ENCODE data around the gene CTRB1. TPM values are rescaled to one million over a fixed set of nuclear protein-coding genes. Genes with fewer than 3 reads are reported as not detected.
"Not testable (repeated sequence)": the region's sequence is repeated elsewhere in the genome, so short reads cannot be mapped to it uniquely, and the experiment has no call there.

The CTRB1 gene
- polyA plus RNA-seq, 1 donor: not detected

- no peaks in the 10 kb centered on the region for H3K36me3 ChIP-seq (ENCODE audit: control insufficient read depth, insufficient read depth, low read length)
- H3K9me3 ChIP-seq (ENCODE audit: control insufficient read depth, low read depth, low read length): no peaks in the 10 kb centered on the region
- H3K4me3 ChIP-seq (ENCODE audit: low read length): no peak overlapping the region
- no peak for DNase-seq
- no CpG with 5 or more reads among the region's 6 CpGs for WGBS (ENCODE audit: insufficient coverage, low lambda C conversion rate)
- no peaks in the 10 kb centered on the region for H3K27me3 ChIP-seq (ENCODE audit: control insufficient read depth, insufficient read depth, low read length)
- H3K27ac ChIP-seq (ENCODE audit: low read length): no peak overlapping the region
- H3K4me1 ChIP-seq (ENCODE audit: control insufficient read depth, insufficient read depth, low read length): no peaks in the 10 kb centered on the region
Measured at GRCh38 chr16:75204410-75204758, 14.4 kb upstream of the CTRB1 start.

GRCh38 chr16:75204905-75205304 lies 13.9 kb upstream of the CTRB1 start:
- WGBS (ENCODE audit: insufficient coverage, low lambda C conversion rate): no CpG with 5 or more reads among the region's 20 CpGs

GRCh38 chr16:75205438-75205837 lies 13.3 kb upstream of the CTRB1 start:
- WGBS (ENCODE audit: insufficient coverage, low lambda C conversion rate): no CpG with 5 or more reads among the region's 19 CpGs
- not testable (repeated sequence) for H3K27me3 ChIP-seq (ENCODE audit: control insufficient read depth, insufficient read depth, low read length); DNase-seq; H3K9me3 ChIP-seq (ENCODE audit: control insufficient read depth, low read depth, low read length); H3K27ac ChIP-seq (ENCODE audit: low read length); H3K4me1 ChIP-seq (ENCODE audit: control insufficient read depth, insufficient read depth, low read length); H3K4me3 ChIP-seq (ENCODE audit: low read length); H3K36me3 ChIP-seq (ENCODE audit: control insufficient read depth, insufficient read depth, low read length)

More at GRCh38 chr16:75204905-75205304, 13.9 kb upstream of the CTRB1 start:
- not testable (repeated sequence) for DNase-seq; H3K4me1 ChIP-seq (ENCODE audit: control insufficient read depth, insufficient read depth, low read length); H3K9me3 ChIP-seq (ENCODE audit: control insufficient read depth, low read depth, low read length); H3K27ac ChIP-seq (ENCODE audit: low read length); H3K27me3 ChIP-seq (ENCODE audit: control insufficient read depth, insufficient read depth, low read length); H3K4me3 ChIP-seq (ENCODE audit: low read length); H3K36me3 ChIP-seq (ENCODE audit: control insufficient read depth, insufficient read depth, low read length)

GRCh38 chr16:75205961-75206748 lies 12.6 kb upstream of the CTRB1 start:
- not testable (repeated sequence) for H3K36me3 ChIP-seq (ENCODE audit: control insufficient read depth, insufficient read depth, low read length)

GRCh38 chr16:75206749-75207451 lies 11.9 kb upstream of the CTRB1 start, which contains the start of gene CTRB2:
CTRB2 (minus strand) TSS chr16:75207161; CDS start chr16:75207141, 20 bp downstream.
- no peaks in the 10 kb centered on the region for H3K36me3 ChIP-seq (ENCODE audit: control insufficient read depth, insufficient read depth, low read length)
- no peaks in the 10 kb centered on the region for H3K27me3 ChIP-seq (ENCODE audit: control insufficient read depth, insufficient read depth, low read length)
- no peaks in the 10 kb centered on the region for H3K4me1 ChIP-seq (ENCODE audit: control insufficient read depth, insufficient read depth, low read length)
- H3K27ac ChIP-seq (ENCODE audit: low read length): no peak within 1 kb of the TSS
- no peaks in the 10 kb centered on the region for H3K9me3 ChIP-seq (ENCODE audit: control insufficient read depth, low read depth, low read length)
- DNase-seq: no peak
- H3K4me3 ChIP-seq (ENCODE audit: low read length): no peak within 1 kb of the TSS
- no CpG with 5 or more reads among the region's 24 CpGs for WGBS (ENCODE audit: insufficient coverage, low lambda C conversion rate)

More at GRCh38 chr16:75205961-75206748, 12.6 kb upstream of the CTRB1 start:
- not testable (repeated sequence) for DNase-seq; H3K27me3 ChIP-seq (ENCODE audit: control insufficient read depth, insufficient read depth, low read length); H3K27ac ChIP-seq (ENCODE audit: low read length); H3K4me3 ChIP-seq (ENCODE audit: low read length); H3K4me1 ChIP-seq (ENCODE audit: control insufficient read depth, insufficient read depth, low read length); H3K9me3 ChIP-seq (ENCODE audit: control insufficient read depth, low read depth, low read length)
- WGBS (ENCODE audit: insufficient coverage, low lambda C conversion rate): no CpG with 5 or more reads among the region's 25 CpGs

GRCh38 chr16:75207831-75208230 lies 11.0 kb upstream of the CTRB1 start:
- Histone ChIP-seq H3K27me3 (ENCODE audit: control insufficient read depth, insufficient read depth, low read length) (no peaks in the 10 kb centered on the region), H3K9me3 (ENCODE audit: control insufficient read depth, low read depth, low read length) (no peaks in the 10 kb centered on the region), H3K4me1 (ENCODE audit: control insufficient read depth, insufficient read depth, low read length) (no peaks in the 10 kb centered on the region), H3K27ac (ENCODE audit: low read length) (no peak overlapping the region), H3K4me3 (ENCODE audit: low read length) (no peak overlapping the region), H3K36me3 (ENCODE audit: control insufficient read depth, insufficient read depth, low read length) (no peaks in the 10 kb centered on the region)
- no CpG with 5 or more reads among the region's 11 CpGs for WGBS (ENCODE audit: insufficient coverage, low lambda C conversion rate)
- no peak for DNase-seq

GRCh38 chr16:75208242-75208825 lies 10.5 kb upstream of the CTRB1 start:
- Histone ChIP-seq H3K9me3 (ENCODE audit: control insufficient read depth, low read depth, low read length) (no peaks in the 10 kb centered on the region), H3K4me3 (ENCODE audit: low read length) (no peak overlapping the region), H3K36me3 (ENCODE audit: control insufficient read depth, insufficient read depth, low read length) (no peaks in the 10 kb centered on the region), H3K4me1 (ENCODE audit: control insufficient read depth, insufficient read depth, low read length) (no peaks in the 10 kb centered on the region), H3K27ac (ENCODE audit: low read length) (no peak overlapping the region), H3K27me3 (ENCODE audit: control insufficient read depth, insufficient read depth, low read length) (no peaks in the 10 kb centered on the region)
- DNase-seq: no peak
- WGBS (ENCODE audit: insufficient coverage, low lambda C conversion rate): no CpG with 5 or more reads among the region's 13 CpGs

GRCh38 chr16:75208861-75209505 lies 9.8 kb upstream of the CTRB1 start:
- DNase-seq: no peak
- no peak overlapping the region for H3K27ac ChIP-seq (ENCODE audit: low read length)

GRCh38 chr16:75209514-75209913 lies 9.3 kb upstream of the CTRB1 start:
- H3K4me3 ChIP-seq (ENCODE audit: low read length); H3K9me3 ChIP-seq (ENCODE audit: control insufficient read depth, low read depth, low read length); DNase-seq; H3K27ac ChIP-seq (ENCODE audit: low read length); H3K27me3 ChIP-seq (ENCODE audit: control insufficient read depth, insufficient read depth, low read length); H3K4me1 ChIP-seq (ENCODE audit: control insufficient read depth, insufficient read depth, low read length); H3K36me3 ChIP-seq (ENCODE audit: control insufficient read depth, insufficient read depth, low read length): not testable (repeated sequence)
- WGBS (ENCODE audit: insufficient coverage, low lambda C conversion rate): 100% methylated on average over 1 of the region's 7 CpGs

More at GRCh38 chr16:75208861-75209505, 9.8 kb upstream of the CTRB1 start:
- no peaks in the 10 kb centered on the region for H3K9me3 ChIP-seq (ENCODE audit: control insufficient read depth, low read depth, low read length)
- no peaks in the 10 kb centered on the region for H3K27me3 ChIP-seq (ENCODE audit: control insufficient read depth, insufficient read depth, low read length)
- no peaks in the 10 kb centered on the region for H3K4me1 ChIP-seq (ENCODE audit: control insufficient read depth, insufficient read depth, low read length)
- H3K4me3 ChIP-seq (ENCODE audit: low read length): no peak overlapping the region
- H3K36me3 ChIP-seq (ENCODE audit: control insufficient read depth, insufficient read depth, low read length): no peaks in the 10 kb centered on the region
- no CpG with 5 or more reads among the region's 27 CpGs for WGBS (ENCODE audit: insufficient coverage, low lambda C conversion rate)

GRCh38 chr16:75209944-75210343 lies 8.8 kb upstream of the CTRB1 start:
- no CpG with 5 or more reads among the region's 5 CpGs for WGBS (ENCODE audit: insufficient coverage, low lambda C conversion rate)
- H3K4me3 ChIP-seq (ENCODE audit: low read length): no peak overlapping the region
- H3K27me3 ChIP-seq (ENCODE audit: control insufficient read depth, insufficient read depth, low read length): no peaks in the 10 kb centered on the region

More at GRCh38 chr16:75209944-75210343, 8.8 kb upstream of the CTRB1 start:
- H3K9me3 ChIP-seq (ENCODE audit: control insufficient read depth, low read depth, low read length): no peaks in the 10 kb centered on the region
- DNase-seq: no peak
- H3K36me3 ChIP-seq (ENCODE audit: control insufficient read depth, insufficient read depth, low read length): no peaks in the 10 kb centered on the region
- H3K4me1 ChIP-seq (ENCODE audit: control insufficient read depth, insufficient read depth, low read length): no peaks in the 10 kb centered on the region
- H3K27ac ChIP-seq (ENCODE audit: low read length): no peak overlapping the region
